Stimulated activated CD4-positive, alpha-beta T cell treated with anti-CD3 and anti-CD28 coated beads, Interleukin-1b, Interleukin-23, amount 100 ng/mL, for 48 hours (primary cell): Measurements from ENCODE around the gene IGSF10.
A peak's percentile ranks its signal among the peaks of the same experiment; 100 is the strongest.
"Not testable (repeated sequence)": the region's sequence is repeated elsewhere in the genome, so short reads cannot be mapped to it uniquely, and the experiment has no call there.

Experiments
- DNase-seq: peaks from one replicate; pipeline ENCODE4 v3.0.0-alpha.2; 2020

IGSF10 gene, protein sequence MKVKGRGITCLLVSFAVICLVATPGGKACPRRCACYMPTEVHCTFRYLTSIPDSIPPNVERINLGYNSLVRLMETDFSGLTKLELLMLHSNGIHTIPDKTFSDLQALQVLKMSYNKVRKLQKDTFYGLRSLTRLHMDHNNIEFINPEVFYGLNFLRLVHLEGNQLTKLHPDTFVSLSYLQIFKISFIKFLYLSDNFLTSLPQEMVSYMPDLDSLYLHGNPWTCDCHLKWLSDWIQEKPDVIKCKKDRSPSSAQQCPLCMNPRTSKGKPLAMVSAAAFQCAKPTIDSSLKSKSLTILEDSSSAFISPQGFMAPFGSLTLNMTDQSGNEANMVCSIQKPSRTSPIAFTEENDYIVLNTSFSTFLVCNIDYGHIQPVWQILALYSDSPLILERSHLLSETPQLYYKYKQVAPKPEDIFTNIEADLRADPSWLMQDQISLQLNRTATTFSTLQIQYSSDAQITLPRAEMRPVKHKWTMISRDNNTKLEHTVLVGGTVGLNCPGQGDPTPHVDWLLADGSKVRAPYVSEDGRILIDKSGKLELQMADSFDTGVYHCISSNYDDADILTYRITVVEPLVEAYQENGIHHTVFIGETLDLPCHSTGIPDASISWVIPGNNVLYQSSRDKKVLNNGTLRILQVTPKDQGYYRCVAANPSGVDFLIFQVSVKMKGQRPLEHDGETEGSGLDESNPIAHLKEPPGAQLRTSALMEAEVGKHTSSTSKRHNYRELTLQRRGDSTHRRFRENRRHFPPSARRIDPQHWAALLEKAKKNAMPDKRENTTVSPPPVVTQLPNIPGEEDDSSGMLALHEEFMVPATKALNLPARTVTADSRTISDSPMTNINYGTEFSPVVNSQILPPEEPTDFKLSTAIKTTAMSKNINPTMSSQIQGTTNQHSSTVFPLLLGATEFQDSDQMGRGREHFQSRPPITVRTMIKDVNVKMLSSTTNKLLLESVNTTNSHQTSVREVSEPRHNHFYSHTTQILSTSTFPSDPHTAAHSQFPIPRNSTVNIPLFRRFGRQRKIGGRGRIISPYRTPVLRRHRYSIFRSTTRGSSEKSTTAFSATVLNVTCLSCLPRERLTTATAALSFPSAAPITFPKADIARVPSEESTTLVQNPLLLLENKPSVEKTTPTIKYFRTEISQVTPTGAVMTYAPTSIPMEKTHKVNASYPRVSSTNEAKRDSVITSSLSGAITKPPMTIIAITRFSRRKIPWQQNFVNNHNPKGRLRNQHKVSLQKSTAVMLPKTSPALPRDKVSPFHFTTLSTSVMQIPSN (N-terminal part only)

DNA sequence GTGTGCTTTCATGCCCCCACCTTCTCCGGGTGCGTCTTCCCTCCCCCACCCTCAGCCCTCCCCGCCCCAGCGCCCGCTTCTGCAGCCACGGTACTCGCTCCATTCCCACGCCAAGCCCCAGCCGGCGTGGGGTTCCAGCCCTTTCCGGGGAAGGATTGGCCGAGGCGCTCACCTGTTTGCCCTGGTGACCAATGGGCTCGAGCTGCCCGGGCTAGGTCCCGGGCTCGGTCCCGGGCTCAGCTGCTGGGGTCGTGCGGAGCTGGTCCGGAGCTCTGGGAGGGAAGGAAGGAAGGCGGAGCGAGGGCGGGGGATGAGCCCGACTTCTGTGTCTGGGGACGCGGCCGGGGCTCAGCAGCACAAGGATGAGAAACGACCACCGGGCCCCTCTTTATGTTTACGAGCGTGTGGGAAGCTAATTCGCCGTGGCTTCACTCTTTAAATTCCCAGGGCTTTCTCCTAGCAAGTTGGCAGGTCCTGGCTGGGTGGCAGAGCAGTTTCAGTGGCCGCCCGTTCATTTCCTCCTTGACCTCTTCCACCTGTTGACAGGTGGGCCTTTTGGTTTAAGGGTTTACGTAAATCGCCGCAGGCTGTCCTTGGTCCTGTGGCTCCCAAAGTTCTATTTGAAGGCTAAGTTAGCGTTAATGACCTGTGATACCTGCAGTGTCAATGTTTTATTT lies at the start of gene IGSF10:
Gene IGSF10 (minus strand): TSS at position 288 of the 677 bp plus-strand sequence. CDS start 2,352 bp downstream, outside the sequence.
- DNase-seq: no peak

GRCh38 chr3:151509468-151510135 lies 48.7 kb upstream of the IGSF10 start:
- DNase-seq: not testable (repeated sequence)

GRCh38 chr3:151504606-151505005 lies 43.7 kb upstream of the IGSF10 start:
- DNase-seq: no peak

GRCh38 chr3:151503074-151503473 lies 42.2 kb upstream of the IGSF10 start:
- DNase-seq: no peak

DNA sequence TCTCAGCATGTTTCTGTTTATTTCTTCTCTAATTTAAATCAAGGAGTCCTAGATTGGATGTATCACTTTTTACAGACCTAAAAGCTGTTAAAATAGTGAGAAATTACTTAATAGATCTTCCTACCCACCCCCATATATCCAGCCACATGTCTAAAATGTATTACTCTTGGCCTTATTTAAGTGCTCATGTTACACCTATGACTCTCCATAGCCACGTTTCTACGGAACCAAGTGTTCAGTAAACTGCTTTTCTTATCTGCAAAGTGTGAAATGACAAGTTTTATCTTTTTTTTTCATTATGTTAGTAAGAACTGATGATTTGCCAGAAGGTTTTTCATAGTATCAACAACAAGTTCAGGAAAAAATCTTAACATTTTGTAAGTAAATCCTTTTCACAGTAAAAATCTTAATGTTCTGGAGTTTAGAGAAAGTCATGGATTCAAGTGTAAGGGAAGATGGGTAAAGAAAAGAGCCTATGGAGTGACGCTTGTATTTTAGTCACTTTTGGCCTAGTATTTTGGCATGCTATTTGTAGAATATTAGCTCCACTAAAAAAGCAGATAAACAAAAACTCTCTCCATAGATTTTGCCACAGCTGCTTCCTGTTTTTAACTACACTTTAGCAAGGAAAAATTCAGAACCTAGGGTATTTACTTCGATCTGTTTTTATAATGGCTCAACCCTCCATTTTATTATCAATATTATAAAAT lies 41.2 kb upstream of the IGSF10 start:
- DNase-seq: no peak

DNA sequence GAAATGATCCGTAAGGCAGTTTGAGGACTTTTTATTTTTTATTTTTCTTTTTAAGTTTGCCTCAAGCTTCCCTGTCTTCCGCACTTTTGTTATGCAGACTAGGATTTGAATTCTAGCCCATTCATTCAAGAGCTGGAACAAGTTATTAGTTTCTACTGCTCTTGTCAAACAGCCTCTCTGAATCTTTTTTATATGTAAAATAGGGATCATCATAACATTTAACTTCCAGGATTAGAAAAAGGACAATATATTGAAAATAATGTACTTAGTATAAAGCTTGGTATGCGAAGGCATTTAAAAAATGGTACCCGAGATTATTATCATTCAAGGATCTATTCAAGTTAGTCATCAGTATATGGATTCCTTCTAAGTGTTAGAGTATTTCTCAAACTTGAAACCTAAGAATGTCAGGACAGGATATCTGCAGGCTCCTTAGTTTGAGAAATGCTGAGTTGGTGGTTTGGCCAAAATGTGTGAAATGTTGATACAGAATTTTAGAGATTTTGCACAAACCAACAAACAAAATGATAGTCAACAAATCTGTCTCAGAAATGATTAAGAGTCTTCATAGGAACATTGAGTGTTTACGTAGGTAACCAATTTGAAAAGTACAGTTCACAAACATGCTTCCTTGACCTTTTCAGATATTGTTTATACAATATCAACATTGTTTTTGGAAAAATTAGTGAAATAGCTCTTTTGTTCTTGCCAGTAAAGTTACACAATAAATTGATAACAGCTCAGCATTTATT lies 40.5 kb upstream of the IGSF10 start:
- DNase-seq: no peak

DNA sequence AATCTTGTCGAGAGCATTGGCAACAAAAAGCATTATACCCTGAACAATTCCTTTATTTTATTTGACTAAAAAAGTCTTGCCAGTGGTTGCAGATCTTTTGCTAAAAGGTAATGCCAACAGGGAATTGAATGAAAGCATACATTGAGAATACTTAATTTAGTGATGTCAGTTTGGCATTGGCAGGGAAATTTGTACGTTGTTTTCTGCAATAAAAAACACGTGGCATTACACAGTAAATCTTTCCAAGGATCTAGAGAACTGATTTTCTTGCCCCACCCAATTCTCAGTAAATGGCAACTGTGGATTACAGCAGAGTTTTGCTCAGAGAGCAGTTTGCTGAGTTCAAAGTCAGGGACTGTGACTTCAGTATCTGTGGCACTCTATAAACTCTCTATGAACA lies 38.3 kb upstream of the IGSF10 start:
- DNase-seq: no peak

DNA sequence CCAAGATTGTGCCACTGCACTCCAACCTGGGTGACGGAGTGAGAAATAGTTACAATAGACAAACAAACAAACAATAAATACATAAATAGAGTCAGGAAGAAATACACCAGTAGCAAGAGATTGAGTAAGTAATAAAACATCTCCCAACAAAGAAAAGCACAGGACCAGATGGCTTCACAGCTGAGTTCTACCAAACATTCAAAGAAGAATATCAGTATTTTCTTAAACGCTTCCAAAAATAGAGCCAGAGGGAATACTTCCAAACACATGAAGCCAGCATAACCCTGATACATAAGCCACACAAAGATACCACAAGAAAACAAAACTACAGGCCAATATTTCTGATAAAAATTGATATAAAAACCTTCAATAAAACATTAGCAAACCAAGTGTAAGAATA lies 30.7 kb upstream of the IGSF10 start:
- no peak for DNase-seq

GRCh38 chr3:151487833-151488232 lies 27.0 kb upstream of the IGSF10 start:
- not testable (repeated sequence) for DNase-seq

GRCh38 chr3:151483961-151484520 lies 23.2 kb upstream of the IGSF10 start:
- DNase-seq: no peak

DNA sequence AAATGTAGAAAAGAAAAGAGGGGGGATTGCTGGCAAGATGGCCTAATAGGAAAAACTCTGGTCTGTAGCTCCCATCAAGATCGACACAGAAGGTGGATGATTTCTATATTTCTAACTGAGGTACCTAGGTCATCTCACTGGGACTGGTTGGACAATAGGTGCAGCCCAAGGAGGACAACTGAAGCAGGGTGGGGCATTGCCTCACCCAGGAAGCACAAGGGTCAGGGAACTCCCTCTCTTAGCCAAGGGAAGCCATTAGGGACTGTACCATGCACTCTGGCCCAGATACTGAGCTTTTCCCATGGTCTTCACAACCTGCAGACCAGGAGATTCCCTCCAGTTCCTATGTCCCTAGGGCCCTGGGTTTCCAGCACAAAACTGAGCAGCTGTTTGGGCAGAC lies 22.6 kb upstream of the IGSF10 start:
- DNase-seq: no peak

DNA sequence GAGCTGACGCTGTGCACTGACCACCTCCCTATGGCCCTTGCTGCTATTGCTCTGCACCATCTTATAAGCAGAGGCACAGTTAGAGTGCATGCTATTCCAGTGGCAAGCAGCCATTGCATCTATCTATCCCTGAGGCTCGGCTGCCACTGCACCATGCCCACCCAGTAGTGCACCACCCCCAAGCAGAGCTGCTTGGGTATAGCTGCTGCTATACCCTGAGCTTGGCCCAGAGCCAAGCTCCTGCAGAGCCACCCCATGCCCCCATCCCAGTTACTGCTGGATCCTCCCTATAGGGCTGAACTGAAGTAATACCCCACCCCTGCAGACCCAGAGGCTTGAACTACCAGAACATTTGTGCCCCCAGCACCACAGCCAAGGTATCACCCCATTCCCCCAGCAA lies 19.6 kb upstream of the IGSF10 start:
- DNase-seq: no peak

DNA sequence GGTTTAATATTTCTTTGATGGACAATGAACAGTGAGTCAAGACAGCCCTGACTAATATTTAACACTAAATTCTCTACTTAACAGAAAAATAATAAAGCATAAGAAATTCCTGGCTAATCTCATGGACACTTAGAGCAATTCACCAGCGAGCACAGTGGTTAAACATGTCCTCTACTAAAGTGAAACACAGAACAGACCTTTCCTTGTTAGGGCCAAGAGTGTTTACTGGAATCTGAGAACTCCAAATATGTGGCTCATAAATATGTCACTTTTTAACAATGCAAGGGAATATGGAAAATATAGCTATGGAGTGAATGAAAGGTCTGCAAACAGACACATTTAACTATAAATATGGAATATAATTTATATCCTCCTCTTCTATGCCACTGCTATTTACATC lies 18.6 kb upstream of the IGSF10 start:
- no peak for DNase-seq

DNA sequence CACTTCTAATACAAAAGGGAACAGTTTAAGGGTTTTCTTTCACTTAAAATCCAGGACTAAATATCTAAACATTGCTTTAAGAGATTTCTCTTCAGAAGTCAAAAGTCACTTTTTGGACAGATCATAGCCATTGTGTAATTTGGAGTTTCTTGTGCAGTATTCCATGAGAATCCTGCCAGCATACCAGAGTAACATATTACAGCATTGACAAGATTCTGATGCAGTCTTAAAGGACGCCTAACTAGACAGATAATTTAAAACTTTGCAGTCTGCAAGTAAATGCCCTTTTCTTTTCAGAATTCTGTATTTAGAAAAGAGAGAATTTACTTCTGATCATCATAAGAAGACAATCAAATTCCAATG lies 17.5 kb upstream of the IGSF10 start:
- DNase-seq: no peak

- DNase-seq: no peak
Measured at GRCh38 chr3:151477591-151478334, 16.9 kb upstream of the IGSF10 start.

GRCh38 chr3:151476344-151477018 lies 15.6 kb upstream of the IGSF10 start:
- DNase-seq: no peak

DNA sequence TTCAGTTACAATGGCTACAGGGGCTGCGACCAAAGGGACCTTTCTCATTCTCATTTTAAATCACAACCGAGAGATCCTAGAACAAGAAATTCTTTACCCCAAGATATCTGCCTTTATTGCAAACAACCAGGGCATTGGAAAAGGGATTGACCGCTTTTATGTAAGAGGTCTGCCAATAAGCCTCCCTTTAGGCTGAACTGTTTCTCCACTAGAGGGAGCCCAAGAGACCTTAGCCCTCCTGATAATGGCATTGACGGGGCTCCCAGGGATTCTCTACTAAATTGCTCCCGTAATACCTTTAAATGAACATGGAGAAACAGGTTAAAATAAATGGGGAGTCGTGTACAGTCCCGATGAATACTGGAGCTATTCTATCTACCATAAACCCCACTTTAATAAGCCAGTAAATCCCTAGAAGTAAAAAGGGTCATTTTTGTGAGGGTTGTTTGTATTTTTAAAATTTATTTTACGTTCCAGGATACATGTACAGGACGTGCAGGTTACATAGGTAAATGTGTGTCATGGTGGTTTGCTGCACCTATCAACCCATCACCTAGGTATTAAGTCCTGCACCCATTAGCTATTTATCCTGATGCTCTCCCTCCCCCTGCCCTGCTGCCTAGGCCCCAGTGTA lies 7.5 kb upstream of the IGSF10 start:
- peak; percentile 10 for DNase-seq

DNA sequence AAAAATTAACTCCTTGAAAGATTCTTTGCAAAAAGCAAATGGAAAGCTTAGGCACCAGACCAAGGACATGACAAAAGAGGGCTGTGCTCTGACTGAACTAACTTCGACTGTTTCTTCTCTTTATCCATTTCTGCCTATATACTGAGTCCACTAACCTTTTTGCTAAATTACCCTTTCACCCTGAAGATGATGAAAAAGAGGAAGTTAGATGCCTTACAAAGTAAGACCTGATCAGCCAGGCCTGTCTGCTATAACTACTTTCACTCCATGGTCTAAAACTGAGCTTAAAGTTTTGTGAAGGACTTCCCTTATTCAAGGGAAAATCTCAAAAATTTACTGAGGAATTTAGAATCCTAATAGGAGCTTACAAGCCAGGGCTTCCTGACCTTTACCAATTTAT lies 6.2 kb upstream of the IGSF10 start:
- no peak for DNase-seq
